Measurements from ENCODE around the gene CHID1.

The CHID1 gene

GRCh38 chr11:914747-915501, 4.3 kb upstream of the CHID1 start:
- no peak for TF ChIP-seq CTCF (IDR thresholded peaks at IDR 0.05; ENCODE audit: poor library complexity, severe bottlenecking)
- ATAC-seq (ENCODE audit: low read depth) (no peak), DNase-seq (ENCODE audit: low spot score) (peak; percentile 58)
- Histone ChIP-seq H3K27me3 (ENCODE audit: insufficient read depth, poor library complexity, severe bottlenecking) (no peaks in the 10 kb centered on the region), H3K36me3 (ENCODE audit: low read depth) (no peaks in the 10 kb centered on the region), H3K4me1 (ENCODE audit: insufficient read depth, poor library complexity, severe bottlenecking) (peaks cover 4% of the 10 kb centered on the region), H3K27ac (ENCODE audit: poor library complexity, severe bottlenecking) (no peak overlapping the region), H3K4me3 (ENCODE audit: severe bottlenecking) (no peak overlapping the region), H3K9me3 (ENCODE audit: severe bottlenecking) (no peaks in the 10 kb centered on the region)

- Histone ChIP-seq H3K4me3 (ENCODE audit: severe bottlenecking) (no peak overlapping the region), H3K4me1 (ENCODE audit: insufficient read depth, poor library complexity, severe bottlenecking) (peaks cover 8% of the 10 kb centered on the region), H3K27ac (ENCODE audit: poor library complexity, severe bottlenecking) (no peak overlapping the region), H3K9me3 (ENCODE audit: severe bottlenecking) (no peaks in the 10 kb centered on the region), H3K27me3 (ENCODE audit: insufficient read depth, poor library complexity, severe bottlenecking) (no peaks in the 10 kb centered on the region), H3K36me3 (ENCODE audit: low read depth) (no peaks in the 10 kb centered on the region; the same call in 1 of the 2 replicates)
- ATAC-seq (ENCODE audit: low read depth), result no peak
- no peak for TF ChIP-seq CTCF (IDR thresholded peaks at IDR 0.05; ENCODE audit: poor library complexity, severe bottlenecking)
- DNase-seq (ENCODE audit: low spot score), result no peak
Measured at GRCh38 chr11:914204-914603, 3.6 kb upstream of the CHID1 start.

- H3K27me3 ChIP-seq (ENCODE audit: insufficient read depth, poor library complexity, severe bottlenecking), result no peaks in the 10 kb centered on the region
- ATAC-seq (ENCODE audit: low read depth), result no peak
Measured at GRCh38 chr11:913043-913442, 2.4 kb upstream of the CHID1 start.

GRCh38 chr11:912266-912665, 1.7 kb upstream of the CHID1 start:
- Histone ChIP-seq H3K27ac (ENCODE audit: poor library complexity, severe bottlenecking) (no peak overlapping the region), H3K4me3 (ENCODE audit: severe bottlenecking) (no peak overlapping the region), H3K9me3 (ENCODE audit: severe bottlenecking) (no peaks in the 10 kb centered on the region), H3K4me1 (ENCODE audit: insufficient read depth, poor library complexity, severe bottlenecking) (peaks cover 8% of the 10 kb centered on the region), H3K36me3 (ENCODE audit: low read depth) (no peaks in the 10 kb centered on the region; the same call in 1 of the 2 replicates), H3K27me3 (ENCODE audit: insufficient read depth, poor library complexity, severe bottlenecking) (no peaks in the 10 kb centered on the region)
- no peak for TF ChIP-seq CTCF (IDR thresholded peaks at IDR 0.05; ENCODE audit: poor library complexity, severe bottlenecking)
- DNase-seq (ENCODE audit: low spot score) (no peak), ATAC-seq (ENCODE audit: low read depth) (no peak)

More at GRCh38 chr11:913043-913442, 2.4 kb upstream of the CHID1 start:
- Histone ChIP-seq H3K36me3 (ENCODE audit: low read depth) (no peaks in the 10 kb centered on the region; the same call in 1 of the 2 replicates), H3K4me3 (ENCODE audit: severe bottlenecking) (no peak overlapping the region), H3K27ac (ENCODE audit: poor library complexity, severe bottlenecking) (no peak overlapping the region), H3K9me3 (ENCODE audit: severe bottlenecking) (no peaks in the 10 kb centered on the region), H3K4me1 (ENCODE audit: insufficient read depth, poor library complexity, severe bottlenecking) (peaks cover 8% of the 10 kb centered on the region)
- DNase-seq (ENCODE audit: low spot score), result no peak
- no peak for TF ChIP-seq CTCF (IDR thresholded peaks at IDR 0.05; ENCODE audit: poor library complexity, severe bottlenecking)

- DNase-seq (ENCODE audit: low spot score), result no peak
- H3K4me3 ChIP-seq (ENCODE audit: severe bottlenecking), result no peak overlapping the region
- TF ChIP-seq CTCF (IDR thresholded peaks at IDR 0.05; ENCODE audit: poor library complexity, severe bottlenecking), result no peak
Measured at GRCh38 chr11:911890-912219, 1.2 kb upstream of the CHID1 start.

More at GRCh38 chr11:911890-912219, 1.2 kb upstream of the CHID1 start:
- no peak for ATAC-seq (ENCODE audit: low read depth)
- Histone ChIP-seq H3K27me3 (ENCODE audit: insufficient read depth, poor library complexity, severe bottlenecking) (no peaks in the 10 kb centered on the region), H3K4me1 (ENCODE audit: insufficient read depth, poor library complexity, severe bottlenecking) (peaks cover 8% of the 10 kb centered on the region), H3K36me3 (ENCODE audit: low read depth) (no peaks in the 10 kb centered on the region; the same call in 1 of the 2 replicates), H3K27ac (ENCODE audit: poor library complexity, severe bottlenecking) (peak overlapping the region; percentile 68), H3K9me3 (ENCODE audit: severe bottlenecking) (no peaks in the 10 kb centered on the region)
